Hepatocyte (in vitro differentiated cells): Measurements from ENCODE around the gene PKD1L1.

Experiments used
- EZH2 ChIP-seq: fragments of 200-600 bp; sonication (generic); IDR thresholded peaks from 2 replicates; pipeline ENCODE4 v1.6.1; 2016; ENCODE audit warnings: antibody characterized with exemption, mild to moderate bottlenecking, borderline replicate concordance
- TF ChIP-seq, protein P1 (sequence below): fragments of 200-600 bp; sonication (generic); IDR thresholded peaks from 2 replicates; pipeline ENCODE4 v1.5.1; 2016; ENCODE audit warnings: antibody characterized with exemption, mild to moderate bottlenecking; ENCODE audit not compliant: poor library complexity

DNA sequence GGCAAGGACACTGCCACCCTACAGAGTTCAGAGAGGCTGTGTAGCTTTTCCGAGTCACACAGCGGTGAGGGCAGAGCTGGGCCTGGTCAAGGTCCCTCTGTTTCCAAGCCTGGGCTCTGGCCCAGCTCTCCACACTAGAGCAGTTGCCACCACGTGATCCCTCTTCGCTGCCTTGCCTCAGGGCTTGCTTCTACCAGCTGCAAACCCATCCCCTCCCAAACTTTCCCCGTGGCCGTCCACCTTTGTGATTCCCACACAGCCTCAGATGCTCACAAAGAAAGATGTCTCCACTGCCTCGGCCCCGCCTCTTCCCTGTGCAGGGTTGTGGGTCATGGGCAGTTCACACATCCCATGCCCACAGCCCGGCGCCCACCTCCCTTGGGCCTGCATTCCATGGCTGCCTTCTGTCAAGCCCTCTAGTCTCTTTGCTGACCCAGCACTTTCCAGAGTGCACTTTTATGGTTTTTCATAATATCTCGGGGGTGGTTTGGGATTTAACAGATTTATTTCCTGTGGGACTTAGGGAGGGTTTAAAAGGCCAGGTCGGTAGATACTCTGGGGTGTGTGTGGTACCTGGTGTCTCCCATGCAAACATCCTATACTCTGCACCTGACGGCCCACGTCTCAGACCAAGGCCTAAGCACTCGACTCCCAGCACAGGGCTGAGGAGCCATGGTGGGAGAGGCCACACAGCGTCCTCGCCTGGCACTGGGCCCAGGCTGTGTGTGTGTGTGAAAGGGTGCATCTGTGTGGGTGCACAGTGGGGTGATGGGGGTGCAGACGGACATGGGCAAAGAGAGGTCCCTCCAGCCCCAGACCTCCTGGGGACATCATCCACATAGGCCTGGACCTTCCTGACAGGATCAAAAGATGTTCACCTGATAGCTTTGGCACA lies 59.6 kb downstream of the PKD1L1 start:
- TF ChIP-seq, protein P1, sequence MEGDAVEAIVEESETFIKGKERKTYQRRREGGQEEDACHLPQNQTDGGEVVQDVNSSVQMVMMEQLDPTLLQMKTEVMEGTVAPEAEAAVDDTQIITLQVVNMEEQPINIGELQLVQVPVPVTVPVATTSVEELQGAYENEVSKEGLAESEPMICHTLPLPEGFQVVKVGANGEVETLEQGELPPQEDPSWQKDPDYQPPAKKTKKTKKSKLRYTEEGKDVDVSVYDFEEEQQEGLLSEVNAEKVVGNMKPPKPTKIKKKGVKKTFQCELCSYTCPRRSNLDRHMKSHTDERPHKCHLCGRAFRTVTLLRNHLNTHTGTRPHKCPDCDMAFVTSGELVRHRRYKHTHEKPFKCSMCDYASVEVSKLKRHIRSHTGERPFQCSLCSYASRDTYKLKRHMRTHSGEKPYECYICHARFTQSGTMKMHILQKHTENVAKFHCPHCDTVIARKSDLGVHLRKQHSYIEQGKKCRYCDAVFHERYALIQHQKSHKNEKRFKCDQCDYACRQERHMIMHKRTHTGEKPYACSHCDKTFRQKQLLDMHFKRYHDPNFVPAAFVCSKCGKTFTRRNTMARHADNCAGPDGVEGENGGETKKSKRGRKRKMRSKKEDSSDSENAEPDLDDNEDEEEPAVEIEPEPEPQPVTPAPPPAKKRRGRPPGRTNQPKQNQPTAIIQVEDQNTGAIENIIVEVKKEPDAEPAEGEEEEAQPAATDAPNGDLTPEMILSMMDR = no peak
- no peak for TF ChIP-seq EZH2
